ENCODE measurements around the gene RAB14. TPM values are rescaled to one million over a fixed set of nuclear protein-coding genes. Genes with fewer than 3 reads are reported as not detected.

Gene RAB14
- total RNA-seq, 2 donors from 2014 or later = 13.5 to 21.8 TPM

GRCh38 chr9:121242219-121242958 lies 40.7 kb upstream of the RAB14 start:
- ATAC-seq (no peak), DNase-seq (no peak)
- H3K4me1 ChIP-seq = no peaks in the 10 kb centered on the region
- intact Hi-C loops (cut with DNase I) = no loop called here
- TF ChIP-seq, protein P1, sequence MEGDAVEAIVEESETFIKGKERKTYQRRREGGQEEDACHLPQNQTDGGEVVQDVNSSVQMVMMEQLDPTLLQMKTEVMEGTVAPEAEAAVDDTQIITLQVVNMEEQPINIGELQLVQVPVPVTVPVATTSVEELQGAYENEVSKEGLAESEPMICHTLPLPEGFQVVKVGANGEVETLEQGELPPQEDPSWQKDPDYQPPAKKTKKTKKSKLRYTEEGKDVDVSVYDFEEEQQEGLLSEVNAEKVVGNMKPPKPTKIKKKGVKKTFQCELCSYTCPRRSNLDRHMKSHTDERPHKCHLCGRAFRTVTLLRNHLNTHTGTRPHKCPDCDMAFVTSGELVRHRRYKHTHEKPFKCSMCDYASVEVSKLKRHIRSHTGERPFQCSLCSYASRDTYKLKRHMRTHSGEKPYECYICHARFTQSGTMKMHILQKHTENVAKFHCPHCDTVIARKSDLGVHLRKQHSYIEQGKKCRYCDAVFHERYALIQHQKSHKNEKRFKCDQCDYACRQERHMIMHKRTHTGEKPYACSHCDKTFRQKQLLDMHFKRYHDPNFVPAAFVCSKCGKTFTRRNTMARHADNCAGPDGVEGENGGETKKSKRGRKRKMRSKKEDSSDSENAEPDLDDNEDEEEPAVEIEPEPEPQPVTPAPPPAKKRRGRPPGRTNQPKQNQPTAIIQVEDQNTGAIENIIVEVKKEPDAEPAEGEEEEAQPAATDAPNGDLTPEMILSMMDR (IDR thresholded peaks at IDR 0.05) = no peak
- no peak for TF ChIP-seq POLR2A (IDR thresholded peaks at IDR 0.05)
- H3K27me3 ChIP-seq = no peaks in the 10 kb centered on the region
- no peaks in the 10 kb centered on the region for H3K9me3 ChIP-seq
- WGBS, 2 donors = 57 to 81% methylated on average over 5 of the region's 5 CpGs
- no peaks in the 10 kb centered on the region for H3K36me3 ChIP-seq (replicated peaks in 1 of 2; ENCODE audit: insufficient read depth in 1 of 2, low read depth in 2 of 2)
- no peak overlapping the region for H3K4me3 ChIP-seq
- no peak overlapping the region for H3K27ac ChIP-seq

GRCh38 chr9:121240472-121241135 lies 38.9 kb upstream of the RAB14 start:
- 76 to 89% methylated on average over 6 of the region's 6 CpGs for WGBS, 2 donors
- intact Hi-C loops (cut with DNase I) = no loop called here
- no peaks in the 10 kb centered on the region for H3K9me3 ChIP-seq
- no peak overlapping the region for H3K27ac ChIP-seq
- no peak for ATAC-seq
- no peaks in the 10 kb centered on the region for H3K36me3 ChIP-seq (replicated peaks in 1 of 2; ENCODE audit: insufficient read depth in 1 of 2, low read depth in 2 of 2)
- TF ChIP-seq, protein P1 (IDR thresholded peaks at IDR 0.05) = no peak
- no peaks in the 10 kb centered on the region for H3K27me3 ChIP-seq
- no peak overlapping the region for H3K4me3 ChIP-seq
- DNase-seq = no peak
- H3K4me1 ChIP-seq = peaks cover 4% of the 10 kb centered on the region

GRCh38 chr9:121239851-121240250 lies 38.2 kb upstream of the RAB14 start:
- H3K9me3 ChIP-seq = no peaks in the 10 kb centered on the region
- 92 to 94% methylated on average over 5 of the region's 5 CpGs for WGBS, 2 donors
- DNase-seq = no peak
- no peak overlapping the region for H3K27ac ChIP-seq
- no peak for TF ChIP-seq POLR2A (IDR thresholded peaks at IDR 0.05)
- TF ChIP-seq, protein P1 (IDR thresholded peaks at IDR 0.05) = no peak
- no peak for ATAC-seq
- intact Hi-C loops (cut with DNase I) = no loop called here
- no peaks in the 10 kb centered on the region for H3K27me3 ChIP-seq
- H3K4me3 ChIP-seq = no peak overlapping the region
- peaks cover 8% of the 10 kb centered on the region for H3K4me1 ChIP-seq
- no peaks in the 10 kb centered on the region for H3K36me3 ChIP-seq (replicated peaks in 1 of 2; ENCODE audit: insufficient read depth in 1 of 2, low read depth in 2 of 2)

DNA sequence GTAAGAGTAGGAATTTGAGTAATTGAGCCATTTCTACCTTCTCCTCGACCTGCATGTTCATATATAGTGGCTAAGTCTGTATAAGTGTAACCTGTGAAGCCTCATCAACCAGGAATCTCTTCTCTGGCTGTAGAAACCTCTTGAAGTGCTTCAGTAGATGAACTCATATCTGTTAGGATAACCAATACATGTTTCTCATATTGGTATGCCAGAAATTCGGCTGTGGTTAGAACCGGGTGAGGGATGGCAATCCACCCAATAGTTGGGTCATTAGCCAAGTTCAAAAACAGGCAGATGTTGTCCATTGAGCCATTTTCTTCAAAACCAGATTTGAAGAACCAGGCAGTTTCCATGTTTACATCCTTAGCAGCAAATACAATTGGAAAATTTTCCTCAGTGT lies 37.4 kb upstream of the RAB14 start:
- no peak overlapping the region for H3K4me3 ChIP-seq
- peaks cover 8% of the 10 kb centered on the region for H3K4me1 ChIP-seq
- no peaks in the 10 kb centered on the region for H3K36me3 ChIP-seq (replicated peaks in 1 of 2; ENCODE audit: insufficient read depth in 1 of 2, low read depth in 2 of 2)
- DNase-seq (no peak), ATAC-seq (no peak)
- no peak overlapping the region for H3K27ac ChIP-seq
- no peaks in the 10 kb centered on the region for H3K9me3 ChIP-seq
- WGBS, 2 donors = 85 to 87% methylated on average over 3 of the region's 3 CpGs
- intact Hi-C loops (cut with DNase I) = no loop called here
- no peaks in the 10 kb centered on the region for H3K27me3 ChIP-seq
- TF ChIP-seq, protein P1 (IDR thresholded peaks at IDR 0.05) = no peak
- no peak for TF ChIP-seq POLR2A (IDR thresholded peaks at IDR 0.05)

Measured in body of pancreas (tissue), 4 donors.